Natural killer cell (primary cell): ENCODE results near the gene PNMA8B. TPM values are rescaled to one million over a fixed set of nuclear protein-coding genes. Genes with fewer than 3 reads are reported as not detected.

Experiments used
- ATAC-seq, 3 donors: fragments of 150-1000 bp in 2 of 3; fragments of 200-7000 bp in 1 of 3; cut with Tn5 transposase; 1 replicate in 1 of 3; 2 replicates in 2 of 3; pipeline ENCODE4 v1.10.0; 2021; ENCODE audit warnings: mild to moderate bottlenecking in 2 of 3, moderate library complexity in 2 of 3
- DNase-seq, 2 donors: peaks; one replicate each; pipeline versions ENCODE4 v3.0.0 to v3.0.0-alpha.2; 2013 to 2021; ENCODE audit warnings: mixed read lengths in 1 of 2
- H3K27ac ChIP-seq: one replicate; pipeline ENCODE4 v1.5.1; 2013; ENCODE audit warnings: mild to moderate bottlenecking, low read length
- H3K27me3 ChIP-seq: one replicate; pipeline ENCODE4 v1.6.1; 2013; ENCODE audit warnings: low read length; ENCODE audit not compliant: control insufficient read depth, insufficient read depth
- H3K36me3 ChIP-seq: one replicate; pipeline ENCODE4 v1.6.1; 2013; ENCODE audit warnings: low read length; ENCODE audit not compliant: control insufficient read depth, insufficient read depth
- H3K4me1 ChIP-seq: one replicate; pipeline ENCODE4 v1.6.1; 2013; ENCODE audit warnings: low read length; ENCODE audit not compliant: control insufficient read depth, insufficient read depth
- H3K4me3 ChIP-seq: one replicate; pipeline ENCODE4 v1.5.1; 2013; ENCODE audit warnings: low read length
- H3K9me3 ChIP-seq: one replicate; pipeline ENCODE4 v1.6.1; 2013; ENCODE audit warnings: low read length; ENCODE audit not compliant: control insufficient read depth, insufficient read depth
- H3K27ac Mint-ChIP-seq, 2 donors: one replicate each; pipeline ENCODE4 v1.8.0; 2022; ENCODE audit warnings: mild to moderate bottlenecking in 2 of 2, mixed read lengths in 2 of 2, moderate library complexity in 1 of 2
- H3K27me3 Mint-ChIP-seq, 2 donors: one replicate each; pipeline ENCODE4 v1.8.0; 2022; ENCODE audit warnings: low read depth in 2 of 2, mixed read lengths in 2 of 2
- H3K36me3 Mint-ChIP-seq: one replicate; pipeline ENCODE4 v1.8.0; 2022; ENCODE audit warnings: mixed read lengths
- H3K4me1 Mint-ChIP-seq, 2 donors: one replicate each; pipeline ENCODE4 v1.8.0; 2022; ENCODE audit warnings: mixed read lengths in 2 of 2
- H3K4me3 Mint-ChIP-seq: one replicate; pipeline ENCODE4 v1.8.0; 2022; ENCODE audit warnings: mild to moderate bottlenecking, moderate library complexity, mixed read lengths
- H3K9me3 Mint-ChIP-seq, 2 donors: one replicate each; pipeline ENCODE4 v1.8.0; 2022; ENCODE audit warnings: mixed read lengths in 2 of 2
- CTCF ChIP-seq: fragments of 200-600 bp; IDR thresholded peaks from one replicate; pipeline ENCODE4 v1.8.0; 2022; ENCODE audit warnings: antibody characterized with exemption
- WGBS: methylation state at CpG from one replicate; pipeline ENCODE4 v1.1.7; 2013; ENCODE audit warnings: missing lambda C conversion rate; ENCODE audit not compliant: insufficient coverage; 5-methylcytosine and 5-hydroxymethylcytosine counted together
- intact Hi-C: fragments of 100-400 bp; cut with micrococcal nuclease; formaldehyde crosslinking; loops from one replicate; pipeline ENCODE4 v1.14.2; 2022
- total RNA-seq, 4 donors: library from RNA; stranded (reverse); fragments of 120-200 nt in 1 of 4; gene quantifications; one replicate each; pipeline versions ENCODE4 v1.2.3 to v1.2.4, GENCODE V29; 2013 to 2022

Gene PNMA8B
- total RNA-seq, 3 donors from 2014 or later (not counting 1 experiment from before 2014, with no cell fraction given), result 0.08 to 0.09 TPM; not detected in 1

GRCh38 chr19:46533078-46533620, 37.5 kb upstream of the PNMA8B start:
- H3K36me3 Mint-ChIP-seq, result no peaks in the 10 kb centered on the region
- no peak overlapping the region for H3K4me3 Mint-ChIP-seq
- no peaks in the 10 kb centered on the region for H3K36me3 ChIP-seq
- H3K9me3 Mint-ChIP-seq, result no peaks in the 10 kb centered on the region
- H3K27ac Mint-ChIP-seq, result no peak overlapping the region
- H3K4me1 ChIP-seq, result peaks cover 21% of the 10 kb centered on the region
- H3K27me3 Mint-ChIP-seq, result peaks cover 7 to 10% of the 10 kb centered on the region in 2 donors
- TF ChIP-seq CTCF, result no peak
- WGBS, result 76% methylated on average over 12 of the region's 12 CpGs
- no peak overlapping the region for H3K27ac ChIP-seq
- ATAC-seq (no peak), DNase-seq (no peak)
- peaks cover 9 to 18% of the 10 kb centered on the region in 2 donors for H3K4me1 Mint-ChIP-seq
- no peaks in the 10 kb centered on the region for H3K9me3 ChIP-seq
- H3K4me3 ChIP-seq, result no peak overlapping the region
- H3K27me3 ChIP-seq, result no peaks in the 10 kb centered on the region
- intact Hi-C loops, result no loop called here

GRCh38 chr19:46530636-46531035, 35.0 kb upstream of the PNMA8B start:
- no peak overlapping the region for H3K27ac Mint-ChIP-seq
- H3K27me3 Mint-ChIP-seq, result peaks cover 7 to 10% of the 10 kb centered on the region in 2 donors
- Histone ChIP-seq H3K27me3 (no peaks in the 10 kb centered on the region), H3K9me3 (no peaks in the 10 kb centered on the region), H3K4me1 (peaks cover 21% of the 10 kb centered on the region), H3K36me3 (no peaks in the 10 kb centered on the region), H3K4me3 (no peak overlapping the region), H3K27ac (no peak overlapping the region)
- no peak for DNase-seq
- no peaks in the 10 kb centered on the region for H3K36me3 Mint-ChIP-seq
- no peak for TF ChIP-seq CTCF
- WGBS, result 100% methylated on average over 1 of the region's 1 CpG
- no peak overlapping the region for H3K4me3 Mint-ChIP-seq
- intact Hi-C loops, result no loop called here
- H3K4me1 Mint-ChIP-seq, result peaks cover 9 to 12% of the 10 kb centered on the region in 2 donors
- H3K9me3 Mint-ChIP-seq, result no peaks in the 10 kb centered on the region
- no peak for ATAC-seq

- intact Hi-C loops, result loop anchor here (1.0 kb wide), 2 partner anchors 12 to 132 kb away; no protein-coding TSS in a partner anchor
- Histone ChIP-seq H3K27ac (no peak overlapping the region), H3K36me3 (no peaks in the 10 kb centered on the region), H3K27me3 (no peaks in the 10 kb centered on the region), H3K4me3 (no peak overlapping the region), H3K9me3 (no peaks in the 10 kb centered on the region), H3K4me1 (peaks cover 21% of the 10 kb centered on the region)
- Mint-ChIP-seq H3K27ac (no peak overlapping the region), H3K36me3 (no peaks in the 10 kb centered on the region), H3K4me3 (no peak overlapping the region), H3K9me3 (no peaks in the 10 kb centered on the region), H3K27me3 (peaks cover 7 to 10% of the 10 kb centered on the region in 2 donors), H3K4me1 (peaks cover 9 to 12% of the 10 kb centered on the region in 2 donors)
- ATAC-seq (peak; percentile 59 to 78 (median 70)), DNase-seq (peak; percentile 67 to 89)
- WGBS, result 8% methylated on average over 10 of the region's 13 CpGs
- TF ChIP-seq CTCF, result peak; percentile 91
These were observed 34.2 kb upstream of the PNMA8B start for GRCh38 chr19:46529622-46530451.
